Mesodermal cell (in vitro differentiated cells): ENCODE data around the gene CETN1.

Source experiments
- H3K27ac ChIP-seq: 2 replicates; pipeline ENCODE4 v1.7.0; 2013; ENCODE audit warnings: mild to moderate bottlenecking, low read depth, low read length, moderate library complexity; ENCODE audit not compliant: severe bottlenecking
- H3K36me3 ChIP-seq: 2 replicates; pipeline ENCODE4 v1.7.1; 2013; ENCODE audit warnings: mild to moderate bottlenecking, low read length, moderate library complexity; ENCODE audit not compliant: control insufficient read depth, insufficient read depth
- H3K4me1 ChIP-seq: one replicate; pipeline ENCODE4 v1.7.1; 2013; ENCODE audit warnings: mild to moderate bottlenecking, low read length; ENCODE audit not compliant: insufficient read depth, control insufficient read depth, poor library complexity, severe bottlenecking
- H3K4me3 ChIP-seq: 2 replicates; pipeline ENCODE4 v1.7.0; 2013; ENCODE audit warnings: low read length, control low read depth, mild to moderate bottlenecking; ENCODE audit not compliant: insufficient read depth, poor library complexity, severe bottlenecking; ENCODE audit errors: extremely low read depth
- H3K9me3 ChIP-seq: 2 replicates; pipeline ENCODE4 v1.7.1; 2013; ENCODE audit warnings: mild to moderate bottlenecking, low read length, moderate library complexity; ENCODE audit not compliant: control insufficient read depth
- WGBS, 2 experiments: methylation state at CpG; one replicate each; pipeline ENCODE4 v1.1.5; 2013; ENCODE audit warnings: missing lambda C conversion rate in 2 of 2; ENCODE audit not compliant: insufficient coverage in 2 of 2; 5-methylcytosine and 5-hydroxymethylcytosine counted together

CETN1 gene

GRCh38 chr18:577643-578375, 2.4 kb upstream of the CETN1 start:
- Histone ChIP-seq H3K27ac (no peak overlapping the region), H3K4me1 (peaks cover 13% of the 10 kb centered on the region), H3K36me3 (no peaks in the 10 kb centered on the region), H3K9me3 (no peaks in the 10 kb centered on the region), H3K4me3 (no peak overlapping the region)
- 95 to 100% methylated on average over 2 of the region's 4 CpGs for WGBS, 2 experiments

DNA sequence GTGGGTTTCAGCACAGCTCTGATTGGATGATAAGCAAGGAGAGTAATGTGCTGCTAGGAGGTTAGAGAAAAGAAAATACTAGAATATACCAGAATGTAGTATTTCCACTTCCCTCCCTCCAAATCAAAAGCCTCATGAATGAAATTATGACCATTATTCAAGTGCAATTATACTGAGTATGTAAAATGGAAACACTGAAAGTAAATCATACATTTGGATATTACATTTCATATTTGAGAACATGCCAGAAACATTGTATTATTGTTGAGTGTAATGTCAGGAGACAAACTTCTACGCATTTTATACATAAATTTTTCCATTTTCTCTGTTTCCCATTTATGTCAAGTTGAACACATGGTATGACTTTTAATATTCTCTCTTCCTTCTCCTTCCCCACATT, 942 bp upstream of the CETN1 start:
- Histone ChIP-seq H3K9me3 (no peaks in the 10 kb centered on the region), H3K27ac (no peak overlapping the region), H3K4me3 (no peak overlapping the region), H3K4me1 (peaks cover 13% of the 10 kb centered on the region), H3K36me3 (no peaks in the 10 kb centered on the region)
- 100% methylated on average over 1 of the region's 1 CpG; no CpG with 5 or more reads in 1 of the 2 experiments for WGBS, 2 experiments

DNA sequence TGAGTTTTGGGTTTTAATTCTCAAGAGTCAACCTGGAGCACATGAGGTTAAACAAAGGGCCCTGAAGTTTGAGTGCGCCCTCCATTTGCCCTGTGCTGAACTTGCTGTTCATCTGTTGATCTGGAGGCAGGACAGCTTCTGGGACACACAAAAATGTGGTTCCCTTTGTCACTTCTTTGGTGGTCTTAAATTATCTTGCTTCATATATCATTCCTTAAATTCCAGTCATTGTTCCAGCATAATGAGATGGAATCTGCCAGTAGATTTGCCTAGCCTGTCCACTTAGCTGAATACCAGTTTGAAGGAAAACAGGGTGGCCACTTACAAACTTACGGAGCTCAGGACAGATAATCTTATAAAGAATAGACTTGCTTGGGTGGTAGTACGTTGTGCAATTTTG, 916 bp downstream of the CETN1 start:
- Histone ChIP-seq H3K4me1 (no peaks in the 10 kb centered on the region), H3K36me3 (no peaks in the 10 kb centered on the region), H3K4me3 (no peak overlapping the region), H3K27ac (no peak overlapping the region), H3K9me3 (no peaks in the 10 kb centered on the region)
- 90 to 95% methylated on average over 3 of the region's 3 CpGs for WGBS, 2 experiments

DNA sequence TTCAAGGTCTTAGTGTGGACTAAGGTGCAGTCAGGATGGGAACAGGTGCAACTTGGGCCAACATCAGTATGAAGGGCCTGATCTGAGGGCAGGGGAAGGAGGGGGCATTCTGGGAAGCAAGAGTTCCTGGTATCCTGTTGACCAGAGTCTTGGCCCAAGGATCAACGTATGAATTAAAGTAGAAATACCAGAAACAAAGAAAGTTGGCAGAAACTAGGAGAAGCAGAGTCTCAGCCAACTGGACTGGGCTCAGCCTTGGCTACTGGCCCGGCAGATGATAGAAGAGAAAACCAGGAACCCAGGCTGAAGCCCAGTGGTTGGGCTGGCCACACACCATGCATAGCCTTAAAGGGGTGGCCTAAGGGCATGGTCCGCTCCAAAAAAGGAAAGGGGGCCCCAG, 2.3 kb downstream of the CETN1 start:
- Histone ChIP-seq H3K4me1 (no peaks in the 10 kb centered on the region), H3K27ac (no peak overlapping the region), H3K9me3 (no peaks in the 10 kb centered on the region), H3K36me3 (no peaks in the 10 kb centered on the region), H3K4me3 (no peak overlapping the region)
- WGBS, 2 experiments = 100% methylated on average over 2 of the region's 3 CpGs

DNA sequence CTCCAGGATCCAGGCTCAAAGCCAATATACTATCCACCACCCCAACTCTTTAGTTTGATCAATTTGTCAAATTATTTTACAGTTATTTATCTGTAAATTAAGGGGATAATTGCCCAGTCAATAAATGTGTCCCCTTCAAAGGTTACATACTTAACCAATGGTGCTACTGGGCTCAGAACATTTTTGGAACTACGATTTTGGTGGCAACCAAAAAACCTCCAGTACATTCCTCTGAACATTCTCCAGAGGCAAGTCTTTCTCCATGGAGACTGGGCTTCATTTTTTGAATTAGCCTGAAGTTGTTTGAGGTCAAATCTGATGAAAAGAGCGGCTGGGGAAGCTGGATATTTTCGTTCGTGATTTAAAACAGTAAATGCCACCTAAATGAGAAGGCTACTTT, 14.9 kb downstream of the CETN1 start:
- WGBS, 2 experiments = 80 to 100% methylated on average over 1 to 3 of the region's 4 CpGs
- no peaks in the 10 kb centered on the region for H3K36me3 ChIP-seq
- H3K4me3 ChIP-seq = no peak overlapping the region
- no peaks in the 10 kb centered on the region for H3K9me3 ChIP-seq
- no peaks in the 10 kb centered on the region for H3K4me1 ChIP-seq
- H3K27ac ChIP-seq = no peak overlapping the region

DNA sequence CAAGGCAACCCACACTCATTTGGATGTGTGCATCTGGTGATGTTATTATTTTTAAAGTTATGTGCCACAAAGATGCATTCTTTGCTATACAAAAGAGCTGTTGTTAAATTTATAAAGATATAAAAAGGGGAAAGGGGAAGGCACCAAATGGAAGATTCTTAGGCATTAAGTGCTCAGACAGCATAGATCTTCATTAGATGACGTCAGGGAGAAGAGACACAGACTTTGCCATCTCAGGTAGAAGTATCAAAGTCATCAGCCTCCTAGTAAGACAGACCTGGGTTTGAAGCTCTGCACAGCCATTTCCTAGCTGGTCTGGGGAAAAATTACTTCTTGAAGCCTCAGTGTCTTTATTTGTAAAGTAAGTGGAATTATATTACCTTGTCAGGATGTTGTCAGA, 15.4 kb downstream of the CETN1 start:
- H3K27ac ChIP-seq = no peak overlapping the region
- no peaks in the 10 kb centered on the region for H3K9me3 ChIP-seq
- WGBS, 2 experiments = 82 to 92% methylated on average over 1 of the region's 1 CpG
- no peaks in the 10 kb centered on the region for H3K4me1 ChIP-seq
- no peak overlapping the region for H3K4me3 ChIP-seq
- H3K36me3 ChIP-seq = no peaks in the 10 kb centered on the region

- 62 to 67% methylated on average over 4 to 8 of the region's 24 CpGs for WGBS, 2 experiments
- H3K36me3 ChIP-seq = no peaks in the 10 kb centered on the region
- no peak overlapping the region for H3K4me3 ChIP-seq
- no peak overlapping the region for H3K27ac ChIP-seq
- H3K4me1 ChIP-seq = no peaks in the 10 kb centered on the region
- H3K9me3 ChIP-seq = no peaks in the 10 kb centered on the region
Measured at GRCh38 chr18:596288-596881, 16.2 kb downstream of the CETN1 start.

DNA sequence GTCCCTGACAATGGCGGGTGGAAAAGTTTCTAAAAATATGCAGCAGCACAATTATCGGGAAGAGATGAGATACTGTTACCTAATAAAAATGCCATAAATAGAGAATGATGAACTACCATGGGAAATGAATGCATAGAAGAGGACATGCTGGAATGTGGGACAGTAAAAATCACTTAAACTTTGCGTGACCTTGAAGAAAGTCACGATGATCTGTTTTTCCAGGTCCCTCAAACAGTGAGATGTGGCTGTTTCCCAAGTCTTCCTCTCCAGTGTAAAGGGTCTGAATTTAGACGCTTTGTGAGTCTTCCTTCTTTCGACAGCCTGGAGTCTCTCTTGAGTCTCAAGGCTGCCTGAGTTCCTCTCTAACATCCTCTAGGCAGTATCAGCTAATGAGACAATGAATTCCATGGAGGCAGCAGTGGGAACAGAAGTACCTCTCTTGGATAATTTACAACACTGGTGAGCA, 18.0 kb downstream of the CETN1 start:
- no peaks in the 10 kb centered on the region for H3K36me3 ChIP-seq
- no peaks in the 10 kb centered on the region for H3K4me1 ChIP-seq
- H3K27ac ChIP-seq = no peak overlapping the region
- H3K4me3 ChIP-seq = no peak overlapping the region
- WGBS, 2 experiments = 82 to 87% methylated on average over 4 of the region's 6 CpGs
- no peaks in the 10 kb centered on the region for H3K9me3 ChIP-seq

GRCh38 chr18:600107-600506, 19.9 kb downstream of the CETN1 start:
- H3K4me3 ChIP-seq = no peak overlapping the region
- H3K36me3 ChIP-seq = no peaks in the 10 kb centered on the region
- H3K4me1 ChIP-seq = no peaks in the 10 kb centered on the region
- WGBS, 2 experiments = 80 to 82% methylated on average over 1 to 3 of the region's 3 CpGs
- H3K9me3 ChIP-seq = no peaks in the 10 kb centered on the region
- H3K27ac ChIP-seq = no peak overlapping the region

GRCh38 chr18:604771-605170, 24.6 kb downstream of the CETN1 start:
- Histone ChIP-seq H3K4me1 (no peaks in the 10 kb centered on the region), H3K27ac (no peak overlapping the region), H3K4me3 (no peak overlapping the region), H3K9me3 (peaks cover 5% of the 10 kb centered on the region), H3K36me3 (no peaks in the 10 kb centered on the region)
- 85 to 93% methylated on average over 6 to 7 of the region's 8 CpGs for WGBS, 2 experiments

DNA sequence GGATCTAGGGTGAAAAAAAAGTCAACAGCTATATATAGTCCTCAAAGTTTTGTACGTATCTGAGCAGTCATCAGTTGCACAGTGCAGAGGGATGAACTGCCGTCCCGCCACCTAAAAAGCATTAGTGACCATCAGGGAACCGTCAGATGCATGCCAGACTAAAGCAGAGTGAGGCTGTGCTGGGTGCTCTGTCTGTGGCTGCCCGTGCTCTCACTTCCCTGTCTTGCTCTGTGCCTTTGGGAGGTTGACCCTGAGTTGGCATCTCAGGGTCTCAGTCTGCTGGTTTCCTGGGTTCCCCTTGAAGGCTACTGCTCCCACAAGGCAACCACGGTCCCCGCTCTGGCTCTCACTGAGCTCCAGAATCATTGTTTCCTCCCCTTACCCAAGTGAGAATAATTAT, 27.8 kb downstream of the CETN1 start:
- H3K27ac ChIP-seq = no peak overlapping the region
- H3K9me3 ChIP-seq = peaks cover 5% of the 10 kb centered on the region
- H3K4me1 ChIP-seq = no peaks in the 10 kb centered on the region
- H3K36me3 ChIP-seq = no peaks in the 10 kb centered on the region
- 89 to 98% methylated on average over 6 to 7 of the region's 7 CpGs for WGBS, 2 experiments
- no peak overlapping the region for H3K4me3 ChIP-seq
